Lung (tissue), 13 donors: Measurements from ENCODE around the gene MIF. TPM values are rescaled to one million over a fixed set of nuclear protein-coding genes. Genes with fewer than 3 reads are reported as not detected.
"Not testable (repeated sequence)": the region's sequence is repeated elsewhere in the genome, so short reads cannot be mapped to it uniquely, and the experiment has no call there.

ENCODE experiments used
- ATAC-seq: fragments of 200-7000 bp; cut with Tn5 transposase; one replicate; pipeline ENCODE4 v1.9.1; 2020; ENCODE audit warnings: moderate number of reproducible peaks; ENCODE audit not compliant: insufficient read depth, low FRiP score
- DNase-seq, 3 donors: peaks; one replicate each; pipeline ENCODE4 v3.0.0-alpha.2; 2013 to 2017
- H3K27ac ChIP-seq, 2 donors: one replicate each; pipeline ENCODE4 v1.5.1; 2013; ENCODE audit warnings: mild to moderate bottlenecking in 2 of 2, moderate library complexity in 2 of 2, control low read depth in 1 of 2, inconsistent platforms in 1 of 2, low read depth in 1 of 2, low read length in 1 of 2
- H3K27me3 ChIP-seq, 3 donors: one replicate each; pipeline ENCODE4 v1.5.1; 2013; ENCODE audit warnings: low read length in 2 of 3; ENCODE audit not compliant: control insufficient read depth in 3 of 3, insufficient read depth in 3 of 3
- H3K36me3 ChIP-seq, 4 donors: one replicate each; pipeline ENCODE4 v1.5.1; 2013; ENCODE audit warnings: low read length in 4 of 4, mild to moderate bottlenecking in 1 of 4, moderate library complexity in 1 of 4; ENCODE audit not compliant: control insufficient read depth in 4 of 4, insufficient read depth in 4 of 4
- H3K4me1 ChIP-seq, 5 donors: one replicate each; pipeline ENCODE4 v1.5.1; 2013; ENCODE audit warnings: low read length in 5 of 5, mild to moderate bottlenecking in 2 of 5, moderate library complexity in 1 of 5; ENCODE audit not compliant: control insufficient read depth in 5 of 5, insufficient read depth in 5 of 5
- H3K4me3 ChIP-seq: one replicate; pipeline ENCODE4 v1.5.1; 2013; ENCODE audit warnings: mild to moderate bottlenecking, control low read depth, moderate library complexity
- H3K9ac ChIP-seq, 2 donors: one replicate each; pipeline ENCODE4 v1.5.1; 2013; ENCODE audit warnings: low read length in 2 of 2, control low read depth in 1 of 2; ENCODE audit not compliant: insufficient read depth in 1 of 2
- H3K9me3 ChIP-seq, 4 donors: one replicate each; pipeline ENCODE4 v1.5.1; 2013; ENCODE audit warnings: low read length in 3 of 4, mild to moderate bottlenecking in 1 of 4, moderate library complexity in 1 of 4; ENCODE audit not compliant: control insufficient read depth in 4 of 4, insufficient read depth in 3 of 4
- CTCF ChIP-seq: IDR thresholded peaks from 2 replicates; pipeline ENCODE4 v1.5.1; 2012; ENCODE audit warnings: mild to moderate bottlenecking; ENCODE audit errors: control extremely low read depth, extremely low read depth
- WGBS, 2 donors: extraction: QIAGEN DNeasy Blood & Tissue Kit; methylation state at CpG; one replicate each; pipeline ENCODE4 v1.1.7; 2013; 5-methylcytosine and 5-hydroxymethylcytosine counted together
- polyA plus RNA-seq, 2 donors: library from polyadenylated mRNA; stranded (reverse); fragments of 200-250 nt; gene quantifications; one replicate each; pipeline ENCODE4 v1.2.1, GENCODE V29; 2013
- small RNA-seq: library from RNA; depleted of rRNA; stranded (forward); fragments of <200 nt; gene quantifications from one replicate; pipeline ENCODE3, GENCODE V24; 2014; ENCODE audit warnings: low replicate concordance
- total RNA-seq, 2 donors: library from RNA; depleted of rRNA in 1 of 2; stranded (reverse); fragments of >200 nt in 1 of 2; gene quantifications; one replicate each; pipeline ENCODE4 v1.2.1, GENCODE V29; 2014 to 2021
- donor health status: control.
- donor health status: control.
- donor health status: Bipolar disorder and iron deficiency.
- donor health status: healthy.
- donor health status: DM: yes; HTN: yes; CAD: no.

Gene MIF
- total and polyA plus RNA-seq, 4 donors = 71.8 to 887 (median 801) TPM

- H3K27me3 ChIP-seq = no peaks in the 10 kb centered on the region
- WGBS, 2 donors = 62 to 80% methylated on average over 5 of the region's 5 CpGs
- H3K36me3 ChIP-seq = no peaks in the 10 kb centered on the region
- H3K27ac ChIP-seq = peak overlapping the region in 1 of 2 donors; percentile 67
- H3K9ac ChIP-seq = no peak overlapping the region
- no peak overlapping the region for H3K4me3 ChIP-seq
- ATAC-seq (peak; percentile 58), DNase-seq (peak in 2 of 3 donors; percentile 18 to 50)
- H3K4me1 ChIP-seq = no peaks in the 10 kb centered on the region
- no peak for TF ChIP-seq CTCF
- no peaks in the 10 kb centered on the region for H3K9me3 ChIP-seq
These were observed 44.3 kb downstream of the MIF start for GRCh38 chr22:23938328-23939016.

GRCh38 chr22:23939017-23939357 is 44.8 kb downstream of the MIF start:
- Histone ChIP-seq H3K4me1 (no peaks in the 10 kb centered on the region), H3K27me3 (no peaks in the 10 kb centered on the region), H3K36me3 (no peaks in the 10 kb centered on the region), H3K9me3 (no peaks in the 10 kb centered on the region), H3K4me3 (no peak overlapping the region), H3K27ac (peak overlapping the region in 1 of 2 donors; percentile 67), H3K9ac (no peak overlapping the region)
- DNase-seq = no peak
- no peak for TF ChIP-seq CTCF
- 58 to 96% methylated on average over 3 of the region's 3 CpGs for WGBS, 2 donors
- no peak for ATAC-seq

- not testable (repeated sequence) for H3K9me3 ChIP-seq, H3K36me3 ChIP-seq, H3K27ac ChIP-seq, H3K4me1 ChIP-seq, H3K4me3 ChIP-seq, DNase-seq, H3K9ac ChIP-seq, ATAC-seq, H3K27me3 ChIP-seq
- 90% methylated on average over 2 of the region's 14 CpGs; no CpG with 5 or more reads in 1 of the 2 donors for WGBS, 2 donors
These were observed 46.0 kb downstream of the MIF start for GRCh38 chr22:23940166-23940565.

Small RNAs within 50 kb of the gene (small RNA-seq; reads per million reads assigned to genes)
- not detected for gene RN7SL268P

Other genes starting within 250 kb of the MIF start
- 1 to 10 TPM; 1.3 to 3.1 TPM for gene RGL4, start 203.4 kb upstream of the MIF start, total RNA-seq
- 10 to 100 TPM in 1 of 2 donors, 1 to 10 TPM in 1; 2.1 to 37.0 TPM for gene RGL4, start 203.4 kb upstream of the MIF start, polyA plus RNA-seq
- gene ZNF70, start 143.3 kb upstream of the MIF start, total RNA-seq = 1 to 10 TPM; 5.8 to 6.9 TPM
- gene ZNF70, start 143.3 kb upstream of the MIF start, polyA plus RNA-seq = 1 to 10 TPM in 1 of 2 donors, under 1 TPM in 1; 0.98 to 1.5 TPM
- gene VPREB3, start 140.0 kb upstream of the MIF start, total RNA-seq = not detected
- 1 to 10 TPM in 1 of 2 donors, under 1 TPM in 1; 0.39 to 1.4 TPM for gene VPREB3, start 140.0 kb upstream of the MIF start, polyA plus RNA-seq
- gene C22orf15, start 131.4 kb upstream of the MIF start, total RNA-seq = 10 to 100 TPM; 12.0 to 18.7 TPM
- 1 to 10 TPM; 3.0 to 8.7 TPM for gene C22orf15, start 131.4 kb upstream of the MIF start, polyA plus RNA-seq
- 100 to 1,000 TPM in 1 of 2 donors, 10 to 100 TPM in 1; 16.6 to 128 TPM for gene CHCHD10, start 126.4 kb upstream of the MIF start, total RNA-seq
- 100 to 1,000 TPM in 1 of 2 donors, 10 to 100 TPM in 1; 37.2 to 174 TPM for gene CHCHD10, start 126.4 kb upstream of the MIF start, polyA plus RNA-seq
- gene MMP11, start 121.5 kb upstream of the MIF start, total RNA-seq = 1 to 10 TPM; 2.2 to 2.6 TPM
- under 1 TPM; 0.43 to 0.68 TPM for gene MMP11, start 121.5 kb upstream of the MIF start, polyA plus RNA-seq
- 10 to 100 TPM; 39.2 to 69.6 TPM for gene SMARCB1, start 107.4 kb upstream of the MIF start, total RNA-seq
- gene SMARCB1, start 107.4 kb upstream of the MIF start, polyA plus RNA-seq = 10 to 100 TPM; 41.0 to 54.6 TPM
- gene DERL3, start 55.4 kb upstream of the MIF start, total RNA-seq = 10 to 100 TPM in 1 of 2 donors, 1 to 10 TPM in 1; 6.1 to 15.1 TPM
- 1 to 10 TPM; 6.7 to 8.4 TPM for gene DERL3, start 55.4 kb upstream of the MIF start, polyA plus RNA-seq
- gene SLC2A11, start 36.5 kb upstream of the MIF start, total RNA-seq = 10 to 100 TPM; 11.1 to 14.1 TPM
- 1 to 10 TPM; 3.9 to 9.6 TPM for gene SLC2A11, start 36.5 kb upstream of the MIF start, polyA plus RNA-seq
- gene GSTT2B, start 66.8 kb downstream of the MIF start, total RNA-seq = 10 to 100 TPM in 1 of 2 donors, 1 to 10 TPM in 1; 2.0 to 22.3 TPM
- gene GSTT2B, start 66.8 kb downstream of the MIF start, polyA plus RNA-seq = 10 to 100 TPM in 1 of 2 donors, 1 to 10 TPM in 1; 8.9 to 22.9 TPM
- 1 to 10 TPM in 1 of 2 donors, under 1 TPM in 1; 0.37 to 3.5 TPM for gene DDTL, start 72.5 kb downstream of the MIF start, total RNA-seq
- gene DDTL, start 72.5 kb downstream of the MIF start, polyA plus RNA-seq = 1 to 10 TPM; 1.4 to 4.4 TPM
- 100 to 1,000 TPM; 111 to 130 TPM for gene DDT, start 80.1 kb downstream of the MIF start, total RNA-seq
- gene DDT, start 80.1 kb downstream of the MIF start, polyA plus RNA-seq = 100 to 1,000 TPM; 221 to 268 TPM
- 1 to 10 TPM in 1 of 2 donors, not detected in 1; 4.9 TPM for gene GSTT2, start 85.8 kb downstream of the MIF start, total RNA-seq
- gene GSTT2, start 85.8 kb downstream of the MIF start, polyA plus RNA-seq = 1 to 10 TPM in 1 of 2 donors, under 1 TPM in 1; 0.22 to 3.1 TPM
- gene GSTT4, start 111.1 kb downstream of the MIF start, total RNA-seq = not detected
- gene GSTT4, start 111.1 kb downstream of the MIF start, polyA plus RNA-seq = not detected
- 100 to 1,000 TPM in 1 of 2 donors, 10 to 100 TPM in 1; 69.1 to 109 TPM for gene CABIN1, start 116.9 kb downstream of the MIF start, total RNA-seq
- 10 to 100 TPM; 22.4 to 44.9 TPM for gene CABIN1, start 116.9 kb downstream of the MIF start, polyA plus RNA-seq